Measurements from ENCODE around the gene IKBKG. TPM values are rescaled to one million over a fixed set of nuclear protein-coding genes. Genes with fewer than 3 reads are reported as not detected.

Gene IKBKG
- total and polyA plus RNA-seq, 2 of the 13 experiments (the other 11 are each of a cell fraction or from before 2014, with no cell fraction given) = 30.6 to 44.3 TPM

- TF ChIP-seq PAX8 (CRISPR knock-in tag; IDR thresholded peaks at IDR 0.05; ENCODE audit: borderline replicate concordance) = no peak
- TF ChIP-seq ELF3 (CRISPR knock-in tag; IDR thresholded peaks at IDR 0.05) = 0 out of 2 replicates have a peak, but pooled peaks have one; percentile 14
- no peak for TF ChIP-seq TCF12 (IDR thresholded peaks at IDR 0.05)
- TF ChIP-seq TCF12 (CRISPR knock-in tag; IDR thresholded peaks at IDR 0.05) = no peak
- peak; percentile 76 for TF ChIP-seq PHF20 (CRISPR knock-in tag; IDR thresholded peaks at IDR 0.05)
- peak; percentile 45 for TF ChIP-seq HOXA3 (CRISPR knock-in tag; IDR thresholded peaks at IDR 0.05)
- TF ChIP-seq, protein P1, sequence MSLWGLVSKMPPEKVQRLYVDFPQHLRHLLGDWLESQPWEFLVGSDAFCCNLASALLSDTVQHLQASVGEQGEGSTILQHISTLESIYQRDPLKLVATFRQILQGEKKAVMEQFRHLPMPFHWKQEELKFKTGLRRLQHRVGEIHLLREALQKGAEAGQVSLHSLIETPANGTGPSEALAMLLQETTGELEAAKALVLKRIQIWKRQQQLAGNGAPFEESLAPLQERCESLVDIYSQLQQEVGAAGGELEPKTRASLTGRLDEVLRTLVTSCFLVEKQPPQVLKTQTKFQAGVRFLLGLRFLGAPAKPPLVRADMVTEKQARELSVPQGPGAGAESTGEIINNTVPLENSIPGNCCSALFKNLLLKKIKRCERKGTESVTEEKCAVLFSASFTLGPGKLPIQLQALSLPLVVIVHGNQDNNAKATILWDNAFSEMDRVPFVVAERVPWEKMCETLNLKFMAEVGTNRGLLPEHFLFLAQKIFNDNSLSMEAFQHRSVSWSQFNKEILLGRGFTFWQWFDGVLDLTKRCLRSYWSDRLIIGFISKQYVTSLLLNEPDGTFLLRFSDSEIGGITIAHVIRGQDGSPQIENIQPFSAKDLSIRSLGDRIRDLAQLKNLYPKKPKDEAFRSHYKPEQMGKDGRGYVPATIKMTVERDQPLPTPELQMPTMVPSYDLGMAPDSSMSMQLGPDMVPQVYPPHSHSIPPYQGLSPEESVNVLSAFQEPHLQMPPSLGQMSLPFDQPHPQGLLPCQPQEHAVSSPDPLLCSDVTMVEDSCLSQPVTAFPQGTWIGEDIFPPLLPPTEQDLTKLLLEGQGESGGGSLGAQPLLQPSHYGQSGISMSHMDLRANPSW (CRISPR knock-in tag; IDR thresholded peaks at IDR 0.05; ENCODE audit: borderline replicate concordance) = no peak
- no peak for TF ChIP-seq ZSCAN12 (CRISPR knock-in tag; IDR thresholded peaks at IDR 0.05)
- no peak for TF ChIP-seq PRDM10 (CRISPR knock-in tag; IDR thresholded peaks at IDR 0.05; ENCODE audit: low read depth)
- TF ChIP-seq ZBTB10 (CRISPR knock-in tag; IDR thresholded peaks at IDR 0.05; ENCODE audit: borderline replicate concordance) = no peak
- TF ChIP-seq RXRA (CRISPR knock-in tag; IDR thresholded peaks at IDR 0.05) = 0 out of 2 replicates have a peak, but pooled peaks have one; percentile 13
- TF ChIP-seq, protein P2, sequence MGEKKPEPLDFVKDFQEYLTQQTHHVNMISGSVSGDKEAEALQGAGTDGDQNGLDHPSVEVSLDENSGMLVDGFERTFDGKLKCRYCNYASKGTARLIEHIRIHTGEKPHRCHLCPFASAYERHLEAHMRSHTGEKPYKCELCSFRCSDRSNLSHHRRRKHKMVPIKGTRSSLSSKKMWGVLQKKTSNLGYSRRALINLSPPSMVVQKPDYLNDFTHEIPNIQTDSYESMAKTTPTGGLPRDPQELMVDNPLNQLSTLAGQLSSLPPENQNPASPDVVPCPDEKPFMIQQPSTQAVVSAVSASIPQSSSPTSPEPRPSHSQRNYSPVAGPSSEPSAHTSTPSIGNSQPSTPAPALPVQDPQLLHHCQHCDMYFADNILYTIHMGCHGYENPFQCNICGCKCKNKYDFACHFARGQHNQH (CRISPR knock-in tag; IDR thresholded peaks at IDR 0.05) = peak; percentile 44; the same call in 1 of the 2 replicates
- TF ChIP-seq CHD2 (IDR thresholded peaks at IDR 0.05; ENCODE audit: low read depth, low read length) = peak; percentile 77
- peak; percentile 81; the same call in 1 of the 2 replicates for TF ChIP-seq ELF4 (CRISPR knock-in tag; IDR thresholded peaks at IDR 0.05; ENCODE audit: borderline replicate concordance)
- no peak for TF ChIP-seq CHCHD3 (CRISPR knock-in tag; IDR thresholded peaks at IDR 0.05)
These were observed at the start of gene IKBKG (continued) for GRCh38 chrX:154547245-154548027.
